H1 (cell line): Measurements from ENCODE around the gene USP24. TPM values are rescaled to one million over a fixed set of nuclear protein-coding genes. Genes with fewer than 3 reads are reported as not detected.

Experiments used
- CHD2 ChIP-seq: IDR thresholded peaks from 2 replicates; pipeline ENCODE4 v1.6.1; 2012; ENCODE audit warnings: low read length, improper control_type of control experiment
- CHD7 ChIP-seq: fragments of 300-600 bp; sonication (generic); IDR thresholded peaks from 2 replicates; pipeline ENCODE4 v1.7.1; 2012; ENCODE audit warnings: low read length, moderate library complexity, mild to moderate bottlenecking, inconsistent platforms; ENCODE audit not compliant: insufficient replicate concordance
- CREB1 ChIP-seq: IDR thresholded peaks from 2 replicates; pipeline ENCODE4 v1.6.1; 2012; ENCODE audit warnings: inconsistent platforms
- GTF2F1 ChIP-seq: IDR thresholded peaks from 2 replicates; pipeline ENCODE4 v1.6.1; 2012; ENCODE audit warnings: low read depth, low read length, improper control_type of control experiment, borderline replicate concordance
- SIRT6 ChIP-seq: IDR thresholded peaks from one replicate; pipeline ENCODE4 v1.7.1; 2012; ENCODE audit warnings: low read length, inconsistent platforms
- TAF7 ChIP-seq: optimal IDR thresholded peaks from 2 replicates; pipeline ENCODE3; 2011; ENCODE audit warnings: low read depth, mild to moderate bottlenecking, inconsistent platforms, low read length, moderate library complexity, borderline replicate concordance
- TCF12 ChIP-seq: IDR thresholded peaks from 2 replicates; pipeline ENCODE4 v1.6.1; 2011; ENCODE audit warnings: low read depth, mild to moderate bottlenecking, low read length
- TEAD4 ChIP-seq: IDR thresholded peaks from 2 replicates; pipeline ENCODE4 v1.6.1; 2012; ENCODE audit warnings: low read depth, low read length, inconsistent platforms, mixed read lengths
- polyA plus RNA-seq, 7 experiments: library from polyadenylated mRNA; depleted of rRNA in 3 of 7; stranded (reverse) in 5 of 7; unstranded in 2 of 7; fragments of >200 nt in 5 of 7; fragments of 200-250 nt in 2 of 7; gene quantifications; 1 replicate in 5 of 7; 2 replicates in 1 of 7; 4 replicates in 1 of 7; pipeline versions ENCODE4 v1.2.1 to v1.2.3, GENCODE V29; 2011 to 2013; ENCODE audit warnings: missing spikeins in 2 of 7, mixed read lengths in 2 of 7
- total RNA-seq: library from RNA; stranded (reverse); fragmentation: NEBNext Ultra II Directional; extraction: Animal tissue kit (Norgen Biotek cat#: 25700); gene quantifications from 2 replicates; pipeline ENCODE4 v1.2.1, GENCODE V29; 2021

Gene USP24
- total and polyA plus RNA-seq, 2 of the 8 experiments (the other 6 are each of a cell fraction or from before 2014, with no cell fraction given), result 11.1 to 34.6 TPM

GRCh38 chr1:55141295-55141893, 73.8 kb downstream of the USP24 start (continued):
- no peak for TF ChIP-seq SIRT6
- TF ChIP-seq CREB1, result no peak
- no peak for TF ChIP-seq TEAD4
- TF ChIP-seq CHD2, result no peak
- no peak for TF ChIP-seq TCF12
- TF ChIP-seq CHD7, result no peak
- TF ChIP-seq GTF2F1, result no peak
- TF ChIP-seq TAF7, result no peak
